NCI-H1092 (cell line): ENCODE measurements around the gene PACSIN2.
A peak's percentile ranks its signal among the peaks of the same experiment; 100 is the strongest.
"Not testable (repeated sequence)": the region's sequence is repeated elsewhere in the genome, so short reads cannot be mapped to it uniquely, and the experiment has no call there.

ENCODE experiments used
- DNase-seq: peaks from one replicate; lab custom pipeline; 2025; lab: John Stamatoyannopoulos, UW

Gene PACSIN2

DNA sequence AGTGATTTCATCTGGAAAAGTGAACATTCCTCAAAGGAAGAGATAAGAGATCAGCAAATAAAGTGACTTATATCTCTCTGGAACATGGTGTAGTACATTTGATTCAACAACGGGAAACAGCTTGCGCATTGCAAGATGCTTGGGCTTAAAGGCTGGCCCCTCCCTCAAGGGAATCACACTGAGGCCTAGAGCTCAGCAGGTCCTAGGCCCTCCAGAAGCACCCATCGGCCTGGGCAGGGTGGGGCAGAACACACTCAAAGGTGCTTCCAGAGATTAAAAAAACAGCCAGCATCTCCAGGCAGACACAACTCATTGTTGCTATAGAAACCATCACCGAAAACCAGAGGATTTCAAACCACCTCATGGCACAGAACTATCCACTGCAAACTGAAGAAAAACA is 88.8 kb downstream of the PACSIN2 start:
- no peak for DNase-seq

DNA sequence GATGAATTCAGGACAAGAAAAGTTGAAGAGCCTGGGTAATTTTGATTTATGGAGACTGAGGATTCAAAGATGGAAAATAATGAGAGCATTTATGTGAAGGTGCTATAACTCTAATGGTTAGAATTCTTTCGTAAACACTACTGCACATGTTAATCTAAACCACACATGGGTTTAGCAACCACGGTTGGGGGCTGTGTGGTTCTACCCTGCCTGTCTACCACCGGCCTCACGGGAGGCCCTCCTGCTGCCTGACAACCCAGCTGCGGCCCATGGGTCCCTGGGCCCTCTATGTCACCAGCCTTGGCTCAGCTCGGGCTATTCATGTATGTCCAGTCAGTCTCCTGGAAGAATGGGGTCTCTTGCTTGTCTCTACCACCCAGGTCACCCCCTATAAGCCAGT is 89.4 kb downstream of the PACSIN2 start:
- DNase-seq, result no peak

DNA sequence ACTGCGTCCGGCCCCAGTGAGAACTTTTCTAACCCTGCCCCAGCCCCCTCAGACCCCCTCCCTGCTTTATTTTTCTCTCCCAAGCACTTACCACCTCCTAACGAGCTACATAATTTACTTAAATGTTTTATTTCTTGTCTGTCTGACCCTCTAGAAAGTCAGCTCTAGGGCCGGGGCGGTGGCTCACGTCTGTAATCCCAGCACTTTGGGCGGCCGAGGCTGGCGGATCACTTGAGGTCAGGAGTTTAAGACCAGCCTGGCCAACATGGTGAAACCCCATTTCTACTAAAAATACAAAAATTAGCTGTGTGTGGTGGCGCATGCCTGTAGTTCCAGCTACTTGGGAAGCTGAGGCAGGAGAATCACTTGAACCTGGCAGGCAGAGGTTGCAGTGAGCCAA is 89.9 kb downstream of the PACSIN2 start:
- not testable (repeated sequence) for DNase-seq

DNA sequence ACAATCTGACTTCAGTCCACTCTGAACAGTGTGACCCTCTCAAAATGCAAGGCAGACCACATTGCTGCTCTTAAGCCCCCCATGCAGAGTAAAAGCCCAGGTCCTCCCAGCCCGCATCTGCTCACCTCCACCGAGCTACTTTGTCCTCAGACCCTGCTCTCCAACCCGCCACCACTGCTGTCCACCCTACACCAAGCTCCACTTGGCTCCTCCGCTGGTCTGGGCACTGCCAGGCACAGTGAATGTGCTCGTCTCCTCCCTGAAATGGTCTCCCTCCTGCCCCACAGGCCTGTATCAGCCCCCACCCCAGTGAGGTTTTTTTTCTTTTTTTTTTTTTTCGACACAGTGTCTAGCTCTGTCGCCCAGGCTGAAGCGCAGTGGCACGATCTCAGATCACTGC is 90.5 kb downstream of the PACSIN2 start:
- no peak for DNase-seq

DNA sequence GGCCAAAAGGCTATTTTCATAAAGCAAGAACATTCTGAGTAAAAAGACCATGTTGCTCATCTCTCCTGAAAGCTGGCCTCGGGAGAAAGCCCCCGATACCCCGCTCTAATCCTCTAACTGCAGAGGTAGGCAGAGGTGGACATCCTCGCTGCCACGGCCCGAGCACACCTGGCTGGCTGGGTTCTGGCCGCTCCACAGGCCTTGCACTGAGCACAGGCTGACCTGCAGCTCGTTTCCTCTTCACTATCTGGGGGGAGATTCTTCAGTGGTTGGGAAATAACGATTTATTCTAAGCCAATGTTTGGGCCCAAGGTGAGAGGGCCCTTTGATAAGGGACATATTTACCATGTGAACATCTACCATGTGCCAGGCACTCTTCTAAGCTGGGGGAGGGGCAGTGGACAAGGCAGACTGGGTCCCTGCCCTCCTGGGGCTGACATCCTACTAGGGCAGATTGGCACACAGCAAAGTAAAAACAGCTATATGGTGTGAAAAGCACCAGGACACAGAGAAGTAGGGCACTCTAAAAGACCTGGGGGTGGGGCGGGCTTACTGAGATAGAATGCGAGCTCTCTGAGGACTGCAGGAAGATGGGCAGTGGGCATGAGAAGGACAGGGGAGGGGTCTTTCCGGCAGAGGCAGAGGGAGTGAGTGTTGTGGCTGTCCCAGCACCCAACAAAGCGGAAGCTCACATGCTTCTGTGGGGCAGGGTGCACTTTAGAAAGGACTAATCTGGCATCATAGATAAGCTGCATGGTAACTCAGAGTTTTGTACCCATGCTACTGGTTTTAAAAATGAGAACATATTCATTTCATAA is 92.4 kb downstream of the PACSIN2 start:
- no peak for DNase-seq

DNA sequence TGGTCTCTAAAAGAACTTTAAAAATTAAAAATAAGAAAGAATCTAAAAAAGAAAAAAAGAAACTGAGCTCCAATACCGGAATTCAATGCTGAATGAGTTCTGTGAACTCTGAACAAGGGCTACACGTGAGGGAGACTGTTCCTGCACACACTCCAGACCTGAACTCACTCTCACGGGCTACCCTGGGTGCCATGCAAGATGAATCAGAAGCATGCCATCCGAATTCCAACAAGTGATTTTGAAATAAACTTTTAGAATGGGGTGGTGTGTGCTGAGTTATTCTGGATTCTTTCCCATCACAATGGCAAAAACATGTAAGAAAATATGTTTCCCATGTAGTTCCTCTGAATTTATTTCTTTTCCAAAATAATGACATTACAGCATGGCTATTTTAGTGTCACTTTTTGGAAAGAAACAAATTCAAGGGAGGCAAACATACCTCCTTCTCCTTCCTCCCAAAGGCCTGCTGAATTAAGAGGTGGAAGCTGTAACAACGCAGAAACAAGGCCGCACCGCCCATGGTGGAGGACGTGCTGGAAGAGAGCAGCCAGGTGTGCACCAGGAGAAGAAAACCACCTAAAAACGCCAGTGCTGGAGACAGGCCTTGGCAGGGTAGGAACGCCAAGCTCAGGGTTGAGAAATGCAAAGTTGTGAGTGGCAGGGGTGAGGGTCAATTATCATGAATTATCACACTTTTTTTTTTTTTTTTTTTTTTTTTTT is 94.7 kb downstream of the PACSIN2 start:
- no peak for DNase-seq

DNA sequence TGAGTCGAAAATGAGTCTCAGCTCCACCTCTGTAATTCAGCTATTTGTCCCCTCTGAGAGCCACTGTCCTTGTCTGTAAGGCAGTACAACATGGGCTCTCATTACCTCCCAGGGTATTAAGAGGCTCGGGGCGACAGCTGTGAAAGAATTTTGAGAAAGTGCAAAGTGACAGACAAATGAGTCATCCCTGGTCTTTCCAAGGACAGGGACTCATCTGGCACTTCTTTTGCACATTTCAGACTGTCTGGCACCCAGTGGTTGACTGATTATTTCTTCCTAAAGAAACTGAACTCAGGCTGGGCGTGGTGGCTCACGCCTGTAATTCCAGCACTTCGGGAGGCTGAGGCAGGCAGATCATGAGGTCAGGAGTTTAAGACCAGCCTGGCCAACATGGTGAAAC is 95.8 kb downstream of the PACSIN2 start:
- DNase-seq, result no peak

DNA sequence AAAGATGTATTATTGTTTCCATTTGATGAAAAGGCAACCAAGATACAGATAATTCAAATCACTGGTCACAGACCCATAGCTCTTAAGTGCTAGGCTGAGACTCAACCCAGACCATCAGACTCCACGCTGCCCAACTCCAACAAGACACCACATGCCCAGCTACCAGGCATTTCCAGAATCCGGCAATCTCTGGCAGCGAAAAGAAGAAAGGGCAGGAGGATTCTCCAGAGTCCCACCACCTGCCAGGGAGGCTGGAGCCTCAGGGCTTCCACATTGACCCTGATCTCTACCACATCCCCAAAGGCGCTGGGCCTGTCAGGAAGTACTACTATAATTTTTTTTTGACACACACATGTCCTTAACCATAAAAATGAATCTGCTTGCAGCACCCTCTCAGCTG is 96.4 kb downstream of the PACSIN2 start:
- DNase-seq, result no peak

DNA sequence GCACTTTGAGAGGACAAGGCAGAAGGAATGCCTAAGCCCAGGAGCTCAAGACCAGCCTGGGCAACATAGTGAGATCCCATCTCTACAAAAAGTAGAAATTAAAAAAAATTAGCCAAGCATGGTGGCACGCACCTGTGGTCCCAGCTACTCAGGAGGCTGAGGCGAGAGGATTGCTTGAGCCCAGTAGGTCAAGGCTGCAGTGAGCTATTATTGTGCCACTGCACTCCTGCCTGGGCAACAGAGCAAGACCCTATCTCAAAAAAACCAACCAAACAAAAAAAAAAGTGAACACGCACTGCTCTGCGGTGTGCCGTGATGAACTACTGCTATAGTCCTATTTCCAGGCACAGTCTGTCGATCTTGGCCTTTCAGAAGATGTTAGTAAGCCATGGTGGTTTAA is 97.6 kb downstream of the PACSIN2 start:
- DNase-seq, result not testable (repeated sequence)

DNA sequence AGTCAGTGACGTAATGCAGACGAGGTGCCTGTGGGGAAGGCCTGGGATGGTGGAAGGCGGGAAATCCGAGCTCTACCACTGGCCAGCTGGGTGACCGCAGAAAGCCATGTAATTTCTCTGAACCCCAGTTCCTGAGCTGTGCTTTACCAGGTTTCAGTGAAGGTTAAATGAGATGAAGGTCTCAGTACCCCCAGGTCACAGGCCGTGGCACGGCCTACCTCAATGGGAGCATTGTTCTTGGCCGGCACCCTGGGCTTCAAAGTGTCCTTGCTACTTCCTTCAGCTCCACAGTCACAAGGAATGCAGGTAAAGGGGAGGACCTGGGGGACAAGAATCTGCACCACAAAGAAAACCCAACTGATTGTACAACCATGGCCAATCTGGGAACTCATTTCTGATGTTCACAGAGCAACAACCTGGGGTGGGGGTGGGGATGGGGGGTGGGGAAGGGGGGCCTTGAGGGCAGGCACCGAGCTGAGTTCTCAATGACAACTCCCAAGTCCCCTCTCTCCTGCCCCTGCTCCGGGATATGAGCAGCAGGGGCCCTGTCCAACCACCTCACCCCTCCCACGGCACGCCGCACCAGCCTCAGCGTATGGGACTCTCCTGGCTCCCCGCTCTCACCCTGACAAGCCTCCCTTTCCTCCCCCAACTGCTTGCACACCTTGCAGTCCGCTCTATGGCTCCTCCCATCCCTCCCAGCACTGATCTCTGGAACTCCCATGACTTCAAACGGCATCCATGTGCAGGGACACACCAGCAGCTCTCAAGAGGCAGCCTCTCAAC is 98.8 kb downstream of the PACSIN2 start:
- no peak for DNase-seq

DNA sequence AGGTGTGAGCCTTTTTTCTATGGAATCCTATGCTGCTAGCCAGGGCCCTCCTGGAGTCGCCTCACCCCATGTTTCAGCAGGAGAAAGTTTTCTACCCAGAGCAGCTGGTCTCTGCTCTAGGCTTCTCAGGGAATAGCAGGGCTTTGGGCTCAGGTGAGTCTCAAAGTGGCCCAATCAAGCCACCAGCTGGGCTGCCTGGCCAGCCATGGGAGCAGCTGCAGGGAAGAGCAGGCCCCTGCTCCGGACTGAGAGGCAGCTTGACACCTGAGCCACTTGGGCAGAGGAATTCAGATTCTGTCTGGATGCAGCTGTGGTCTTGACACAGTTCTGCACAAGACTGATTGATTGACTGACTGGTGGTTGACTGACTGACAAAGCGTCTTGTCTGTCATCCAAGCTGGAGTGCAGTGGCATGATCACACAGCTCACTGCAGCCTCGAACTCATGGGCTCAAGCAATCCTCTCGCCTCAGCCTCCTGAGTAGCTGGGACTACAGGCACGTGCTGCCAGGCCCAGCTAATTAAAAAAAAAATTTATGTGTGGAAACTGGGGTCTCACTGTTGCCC is 100.4 kb downstream of the PACSIN2 start:
- DNase-seq, result no peak

DNA sequence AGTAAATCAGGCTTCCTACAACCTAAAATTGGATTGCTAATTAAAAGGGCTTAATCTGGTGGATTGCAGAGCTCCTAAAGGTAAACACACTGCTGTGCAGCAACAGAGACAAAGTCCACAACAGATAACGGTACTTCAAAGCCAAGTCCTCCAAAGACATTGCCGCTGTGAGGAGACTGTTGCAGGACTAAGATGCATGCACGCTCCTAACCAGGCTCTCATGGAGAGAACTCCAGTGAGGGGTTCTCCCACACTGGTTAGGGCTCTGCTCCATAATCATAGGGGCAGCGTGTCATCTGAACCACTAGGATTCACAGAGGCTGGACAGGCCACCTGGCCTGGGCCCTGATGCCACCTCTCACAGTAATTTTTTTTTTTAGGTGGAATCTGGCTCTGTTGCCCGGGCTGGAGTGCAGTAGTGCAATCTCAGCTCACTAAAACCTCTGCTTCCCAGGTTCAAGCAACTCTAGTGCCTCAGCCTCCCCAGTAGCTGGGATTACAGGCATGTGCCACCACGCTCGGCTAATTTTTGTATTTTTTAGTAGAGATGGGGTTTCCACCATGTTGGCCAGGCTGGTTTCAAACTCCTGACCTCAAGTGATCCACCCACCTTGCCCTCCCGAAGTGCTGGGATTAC is 101.0 kb downstream of the PACSIN2 start:
- DNase-seq, result no peak

DNA sequence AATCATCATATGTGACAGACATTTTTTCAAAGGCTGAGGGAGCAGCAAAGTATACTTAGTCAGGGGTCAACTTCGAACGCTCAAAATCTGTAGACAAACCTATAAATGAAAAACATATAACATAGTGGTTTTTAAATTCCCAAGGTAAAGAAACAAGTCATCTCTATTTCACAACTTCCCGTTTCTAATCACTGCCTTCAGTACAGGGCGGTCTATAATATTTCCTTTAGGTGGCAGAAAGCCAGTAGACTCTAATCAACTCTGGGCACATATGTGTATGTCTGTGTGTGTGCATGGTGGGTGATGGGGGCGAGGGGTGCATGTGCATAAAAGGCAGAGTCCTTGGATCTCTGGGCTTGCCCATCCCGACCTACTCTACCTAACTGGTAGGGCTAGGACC is 102.9 kb downstream of the PACSIN2 start:
- DNase-seq, result no peak

DNA sequence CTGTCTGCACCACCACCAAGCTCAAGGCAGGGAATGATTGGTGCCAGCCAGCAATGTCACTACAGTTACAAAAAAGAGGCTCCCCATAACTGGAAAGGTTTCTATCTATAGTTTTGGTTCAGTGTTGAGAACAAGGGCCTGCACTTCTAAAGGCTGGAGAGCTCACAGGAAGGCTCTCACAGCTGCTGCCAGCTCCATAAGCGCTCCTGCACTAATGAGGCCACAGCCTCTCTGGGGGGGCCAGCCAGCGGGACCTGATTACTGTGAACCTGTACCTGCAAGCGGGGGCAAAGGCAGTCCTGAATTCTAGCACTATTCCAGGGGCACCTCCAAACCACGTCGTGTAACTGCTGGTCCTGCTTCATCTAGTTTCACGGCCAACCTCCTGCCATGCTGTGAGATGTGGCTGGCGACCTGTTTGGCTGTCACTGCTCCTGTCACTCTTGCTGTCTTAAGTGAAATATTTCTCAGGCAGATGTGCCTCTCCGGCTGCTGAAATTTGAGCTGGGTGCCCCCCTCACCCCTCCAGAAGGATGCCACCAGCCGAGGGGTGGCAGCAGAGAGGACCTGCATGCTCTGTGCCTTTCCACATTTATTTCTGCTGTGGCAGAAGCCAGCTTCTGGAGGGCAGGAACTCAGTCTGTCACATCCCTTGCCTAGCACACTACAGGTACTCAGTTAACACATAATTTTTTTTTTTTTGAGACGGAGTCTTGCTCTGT is 104.6 kb downstream of the PACSIN2 start:
- DNase-seq, result peak; percentile 16

DNA sequence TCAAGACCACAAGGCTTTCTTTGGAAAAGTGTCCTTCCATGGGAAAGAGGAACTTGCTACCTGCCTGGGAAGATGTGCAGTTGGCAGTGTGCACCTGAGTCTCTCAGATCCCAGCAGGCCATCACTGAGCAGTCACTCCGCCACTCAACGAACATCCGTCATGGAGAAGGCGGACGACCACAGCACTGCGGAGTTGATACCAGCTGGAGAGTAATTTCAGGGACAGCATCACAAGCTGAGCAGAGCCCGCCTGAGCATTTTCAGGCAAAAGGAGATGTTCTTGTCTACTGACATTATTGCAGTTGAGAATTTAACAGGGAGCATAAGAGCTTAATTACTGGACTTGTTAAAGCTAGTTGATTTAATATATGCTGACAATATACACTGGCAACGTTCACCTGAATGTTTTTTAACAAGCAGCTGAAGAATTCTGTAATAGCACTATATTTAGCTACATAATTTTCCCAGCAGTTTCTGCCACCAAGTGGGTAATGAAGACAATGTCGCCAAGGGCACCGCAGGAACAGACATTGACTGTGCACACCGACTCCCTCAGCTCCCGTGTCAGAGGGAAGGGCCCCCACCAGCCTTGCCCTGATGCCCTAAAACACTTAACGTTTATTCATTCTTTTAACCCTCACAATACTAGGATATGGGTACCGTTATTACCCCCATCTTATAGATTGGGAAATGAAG is 105.4 kb downstream of the PACSIN2 start:
- no peak for DNase-seq

DNA sequence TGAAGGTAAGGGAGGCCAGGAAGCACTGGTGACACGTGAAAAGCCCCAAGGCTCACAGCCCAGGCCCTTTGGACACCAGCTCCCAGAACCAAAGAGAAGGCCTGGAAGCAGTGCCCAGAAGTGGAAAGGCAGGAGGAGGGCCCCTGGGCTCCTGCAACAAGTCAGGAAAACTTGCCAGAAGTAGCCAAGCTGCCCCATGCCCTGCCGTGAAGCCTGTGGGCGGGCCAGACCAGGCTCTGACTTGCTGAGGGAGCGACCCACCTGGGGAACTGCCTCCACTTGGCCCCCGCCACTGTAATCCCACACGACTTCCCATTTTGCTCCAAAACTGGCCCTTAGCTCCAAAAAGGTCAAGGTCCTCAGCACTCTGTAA is 106.6 kb downstream of the PACSIN2 start:
- DNase-seq, result no peak

DNA sequence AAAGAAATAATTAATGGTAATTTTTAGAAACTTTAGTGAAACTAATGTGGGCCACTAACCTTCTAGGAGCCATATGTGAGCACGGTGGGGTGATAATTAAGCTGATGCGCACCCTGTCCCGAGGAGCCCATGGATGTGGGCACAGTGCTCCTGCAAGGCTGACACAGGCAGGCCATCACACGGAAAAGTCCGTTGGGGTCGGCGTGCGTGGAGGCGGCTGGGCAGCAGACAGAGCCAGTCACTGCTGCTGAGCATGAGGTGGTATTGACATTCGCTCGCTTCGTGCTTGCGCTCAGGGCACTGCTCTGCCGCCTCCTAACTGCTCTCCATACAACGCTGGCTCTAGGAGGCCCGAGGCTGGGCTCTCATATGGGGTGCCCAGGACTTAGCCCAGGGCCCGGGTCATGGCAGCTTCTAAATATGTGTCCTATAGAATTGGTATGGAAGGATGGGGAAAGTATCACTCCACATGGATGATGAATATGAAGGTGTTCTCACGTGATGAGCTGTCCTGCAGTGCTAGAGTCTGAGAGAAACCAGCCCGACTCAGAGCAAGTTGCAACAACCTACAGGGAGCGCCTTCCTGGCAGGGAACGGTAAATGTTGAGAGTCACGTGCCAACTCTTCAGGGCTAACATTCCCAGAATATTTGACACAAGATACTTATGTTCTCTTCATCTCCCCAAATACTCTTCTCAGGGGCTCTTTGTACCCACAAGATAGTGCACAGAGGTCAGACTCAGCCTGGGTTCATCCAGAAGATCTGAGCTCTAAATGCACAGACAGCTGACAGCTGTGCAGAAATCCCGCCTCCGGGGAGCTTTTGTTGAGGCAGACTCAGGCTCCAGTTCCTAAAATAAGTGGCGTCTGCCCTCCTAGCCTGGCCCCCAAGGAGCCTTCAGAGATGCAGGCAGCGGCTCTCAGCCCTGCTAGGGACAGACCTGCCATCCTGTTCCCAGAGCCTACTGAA is 107.3 kb downstream of the PACSIN2 start:
- DNase-seq, result no peak

DNA sequence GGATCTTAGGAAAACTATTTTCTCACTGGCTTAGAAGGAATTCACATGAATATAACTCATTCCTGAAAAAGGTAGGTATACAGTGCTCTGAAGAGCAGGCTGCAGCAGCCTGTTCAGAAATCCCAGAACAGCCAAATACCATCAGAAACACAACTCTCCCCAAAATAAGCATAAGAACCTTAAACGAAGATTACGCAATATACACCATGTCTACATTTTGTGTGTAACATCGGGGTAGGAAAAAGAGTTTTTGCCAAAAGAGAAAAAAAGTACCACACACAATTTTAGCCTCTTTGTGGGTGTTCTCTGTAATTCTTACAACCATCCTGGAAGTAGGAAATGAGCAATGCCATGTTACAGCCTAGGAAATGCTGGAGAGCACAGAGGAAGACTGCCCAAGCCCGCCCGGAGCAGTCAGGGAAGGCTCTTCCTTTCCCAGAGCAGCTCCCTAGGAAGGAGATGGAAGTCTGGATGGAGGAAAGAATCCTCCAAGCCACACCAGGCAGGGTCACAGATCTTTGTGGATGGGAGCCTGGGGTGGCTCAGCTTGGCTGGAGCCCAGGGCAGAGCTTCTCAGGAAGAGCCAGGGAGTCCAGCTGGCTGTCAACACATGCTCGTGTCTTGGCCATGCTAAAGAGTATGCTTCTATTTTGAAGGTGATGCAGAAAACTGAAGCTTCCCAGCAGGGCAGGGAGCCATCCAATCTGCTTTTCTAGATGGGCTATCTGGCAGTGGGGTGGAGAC is 108.2 kb downstream of the PACSIN2 start:
- no peak for DNase-seq

DNA sequence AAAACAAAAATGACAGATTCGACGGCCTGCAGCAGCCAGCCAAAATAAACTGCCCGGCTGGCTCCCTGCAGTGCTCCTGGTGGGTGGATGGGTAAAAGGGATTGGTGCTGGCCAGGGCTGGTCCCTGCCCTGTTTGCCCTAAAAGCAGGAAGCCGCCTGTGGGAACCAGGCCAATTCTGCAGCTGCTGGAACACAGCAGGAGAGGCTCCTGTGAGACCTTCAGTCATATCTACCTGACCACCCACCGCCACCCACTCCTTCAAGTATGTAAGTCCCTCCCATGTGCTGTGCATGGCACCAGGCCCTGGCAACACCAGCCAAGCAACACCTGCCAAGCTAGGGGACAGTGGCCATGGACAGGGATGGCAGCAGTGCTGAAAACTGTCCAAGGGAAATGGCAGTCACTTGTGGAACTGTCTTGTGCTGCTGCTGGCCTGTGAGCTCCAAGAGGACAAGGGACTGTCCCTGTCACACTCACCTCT is 109.2 kb downstream of the PACSIN2 start:
- peak; percentile 80 for DNase-seq
